HG02571 (cell line): ENCODE data around the gene ADAMTS17.

Source experiments
- ATAC-seq: cut with Tn5 transposase; IDR thresholded peaks from one replicate; pipeline ENCODE4 v1.9.1; 2021; ENCODE audit warnings: mild to moderate bottlenecking, moderate library complexity; ENCODE audit not compliant: unreplicated experiment

ADAMTS17 gene

DNA sequence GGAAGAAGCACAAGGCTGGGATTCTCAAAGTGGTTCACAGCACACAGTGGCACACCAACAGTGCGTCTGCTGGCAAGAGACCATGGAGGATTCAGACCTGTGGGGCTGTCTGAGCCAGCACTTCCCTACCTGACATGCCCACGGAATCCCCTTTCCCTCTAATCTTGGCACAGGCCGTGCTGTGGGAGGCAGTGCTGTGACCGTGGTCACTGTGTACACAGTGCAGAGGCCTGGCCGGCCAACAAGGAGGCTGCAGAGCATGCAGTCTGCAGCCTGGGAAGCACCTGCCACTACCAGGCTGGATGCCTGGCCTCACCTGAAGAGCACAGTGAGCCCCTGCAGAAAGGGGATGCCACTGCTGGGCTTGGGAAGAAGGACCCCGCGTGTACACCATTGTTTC, 307.6 kb downstream of the ADAMTS17 start:
- ATAC-seq = no peak

DNA sequence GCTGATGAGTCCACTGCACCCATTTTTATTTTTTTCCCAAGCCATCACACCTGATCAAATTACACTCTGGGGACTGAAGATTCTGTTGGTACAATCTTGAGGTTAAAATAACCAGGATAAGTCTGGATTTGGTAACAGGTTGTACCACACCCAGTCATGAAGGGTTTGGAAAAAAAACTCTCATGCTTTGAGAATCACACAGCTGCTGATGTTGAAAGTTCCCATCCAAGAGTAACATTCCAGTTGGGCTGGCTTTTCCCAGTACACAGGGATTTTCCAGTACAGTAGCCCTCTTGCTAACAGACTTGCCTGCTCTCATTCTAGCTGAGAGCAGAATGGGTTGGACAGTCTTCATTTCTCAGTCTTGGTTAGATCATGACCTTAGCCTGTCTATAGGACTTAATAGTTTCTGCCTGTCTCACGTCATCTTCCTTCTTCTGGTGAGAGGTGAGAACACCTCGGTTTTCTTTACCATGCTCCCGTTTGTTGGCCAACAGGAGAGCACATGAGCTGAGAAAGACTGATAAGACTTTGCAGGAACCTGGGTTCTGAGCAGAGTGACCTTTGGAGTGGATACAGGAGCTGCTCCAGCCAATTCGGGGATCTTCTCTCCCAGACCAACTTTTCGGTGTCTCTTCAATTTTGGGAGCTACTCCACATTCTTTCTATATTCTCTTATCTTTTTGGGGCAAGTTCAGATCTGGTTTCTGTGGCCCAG, 308.5 kb downstream of the ADAMTS17 start:
- no peak for ATAC-seq

DNA sequence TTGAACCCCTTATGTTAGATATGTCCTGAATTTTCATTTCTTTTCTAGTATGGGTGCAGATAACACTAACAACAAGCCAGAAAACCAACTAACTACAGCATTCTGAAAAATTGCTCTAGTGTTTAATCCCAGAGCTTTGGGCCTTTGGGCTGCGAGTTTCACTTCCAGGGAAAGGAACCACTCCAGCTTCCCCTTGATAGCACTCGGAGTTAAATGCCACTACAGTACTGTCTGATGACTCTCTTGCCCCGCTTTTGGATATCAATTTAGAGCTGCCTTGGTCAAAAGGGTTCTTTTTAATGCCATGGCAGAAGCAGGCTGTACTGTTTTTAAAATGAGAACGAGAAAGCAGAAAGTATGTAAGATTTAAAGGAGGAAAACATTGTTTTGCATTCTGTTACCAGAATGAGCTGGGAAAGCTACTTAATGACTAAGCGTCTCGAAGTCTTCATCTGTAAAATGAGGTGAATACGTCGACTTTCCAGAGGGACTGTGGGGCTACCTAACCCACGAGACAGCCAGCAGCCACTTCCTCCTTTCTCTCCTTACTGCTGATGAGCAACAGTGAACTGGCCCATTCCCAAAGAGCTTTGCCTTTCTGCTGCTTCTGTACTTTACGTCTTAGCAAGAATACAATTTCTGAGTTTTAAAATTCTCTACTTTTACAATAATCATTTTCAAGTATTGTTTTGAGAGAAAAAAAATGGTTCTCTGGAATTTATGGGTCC, 309.3 kb downstream of the ADAMTS17 start:
- no peak for ATAC-seq

DNA sequence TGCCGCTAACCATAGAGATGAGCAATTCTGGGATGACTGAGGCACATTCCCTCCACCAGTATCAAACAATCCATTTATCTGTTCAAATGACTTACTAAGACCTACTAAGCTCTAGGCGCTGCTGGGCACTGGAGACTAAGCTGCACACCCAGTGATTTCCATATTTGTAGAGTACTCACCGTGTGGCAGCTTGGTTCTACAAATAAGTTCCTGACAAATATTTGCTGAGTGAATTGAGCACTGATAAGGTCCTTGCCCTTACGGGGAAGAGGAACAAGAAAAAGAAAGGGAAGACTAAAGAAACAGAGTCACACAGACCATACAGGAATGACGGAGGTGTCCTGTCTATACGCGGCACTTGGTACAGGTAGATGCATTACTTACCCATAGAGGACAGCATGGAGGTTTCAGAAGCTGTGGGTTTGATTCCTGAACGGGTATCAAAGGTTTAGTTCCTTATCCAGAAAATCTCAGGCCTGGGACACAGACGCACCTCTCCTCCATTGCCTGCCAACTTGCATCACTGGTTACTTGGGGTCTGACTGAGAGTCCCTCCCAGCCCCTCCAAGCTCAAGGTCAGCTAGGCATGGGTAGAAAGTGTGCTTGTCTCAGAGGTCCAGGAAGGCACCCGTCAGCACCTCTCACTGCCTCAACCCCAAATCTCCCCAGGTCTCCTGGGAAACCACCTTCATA, 310.0 kb downstream of the ADAMTS17 start:
- no peak for ATAC-seq

DNA sequence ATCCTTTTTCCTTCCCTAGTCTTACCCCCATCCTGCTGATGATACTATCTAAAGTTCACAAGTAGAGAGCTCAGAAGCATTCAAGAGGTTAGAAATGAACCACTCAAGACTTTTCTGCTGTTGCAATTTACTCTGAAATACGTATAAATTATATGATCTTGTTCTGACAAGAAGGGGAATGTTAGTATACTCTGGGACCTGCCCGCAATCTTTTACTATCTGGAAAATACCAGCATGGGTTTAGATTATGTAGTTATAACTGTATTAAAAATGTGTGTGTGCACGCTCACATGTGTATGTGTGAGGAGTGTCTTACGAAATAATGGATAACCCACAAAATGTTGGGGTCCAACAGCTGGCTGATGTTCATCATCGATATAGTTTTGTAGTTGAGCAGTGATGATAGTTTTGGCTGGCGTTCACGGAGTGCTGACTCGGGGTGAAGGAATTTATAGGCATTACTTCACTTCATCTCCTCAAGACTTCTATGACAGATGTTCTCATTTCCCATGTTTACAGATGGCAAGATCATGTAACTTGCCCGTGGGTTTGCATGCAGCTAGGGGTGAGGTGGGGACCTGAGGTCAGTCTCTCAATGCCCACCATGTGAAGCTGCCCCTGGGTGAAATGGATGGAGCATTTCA, 311.1 kb downstream of the ADAMTS17 start:
- ATAC-seq = no peak

DNA sequence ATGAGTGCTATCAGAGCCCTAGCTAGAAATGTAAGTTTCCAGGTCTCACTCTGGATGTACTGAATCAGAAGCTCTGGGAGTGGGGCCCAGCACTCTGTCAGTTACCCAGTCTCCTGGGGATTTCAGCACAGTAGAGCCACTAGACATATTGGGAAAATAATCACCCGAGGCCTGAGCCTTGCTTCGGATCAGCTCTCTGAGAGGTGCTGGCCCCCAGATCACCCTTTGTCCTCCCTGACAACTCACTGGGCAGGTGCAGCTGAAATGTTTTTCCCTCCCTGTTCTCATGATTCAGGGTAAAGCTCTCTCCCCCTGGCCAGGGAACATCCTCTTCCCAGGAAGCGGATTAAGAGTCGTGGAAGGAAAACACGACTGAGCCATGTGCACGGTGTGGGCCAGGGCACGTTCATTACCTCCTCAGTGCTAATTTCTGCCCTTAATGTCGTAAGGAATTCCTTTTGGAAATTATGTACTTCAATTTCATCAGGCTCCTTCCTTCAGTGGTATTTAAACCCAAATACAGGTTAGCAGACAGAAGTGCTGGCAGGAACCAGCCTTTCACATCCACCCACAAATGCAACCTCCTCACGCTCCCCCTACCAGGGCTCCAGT, 311.8 kb downstream of the ADAMTS17 start:
- ATAC-seq = no peak

DNA sequence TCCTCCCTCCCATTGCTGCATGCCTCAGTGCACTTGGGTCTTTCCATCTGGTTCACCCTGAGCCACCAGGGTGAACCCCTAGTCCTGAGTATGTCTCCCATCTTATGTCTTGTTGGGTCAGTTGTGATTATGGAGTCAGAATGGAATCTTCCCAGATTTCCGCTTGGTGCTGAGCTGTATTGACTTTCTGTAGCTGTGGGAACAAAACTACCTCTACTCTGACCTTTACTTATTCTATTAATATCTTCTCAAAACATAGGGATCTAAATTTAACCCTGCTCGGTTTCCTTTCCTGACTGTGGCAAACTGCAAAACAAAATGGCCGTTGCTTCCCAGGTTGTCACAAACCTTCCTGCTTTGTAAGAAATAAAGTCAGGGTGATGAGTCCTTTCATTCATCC, 312.7 kb downstream of the ADAMTS17 start:
- ATAC-seq = no peak

DNA sequence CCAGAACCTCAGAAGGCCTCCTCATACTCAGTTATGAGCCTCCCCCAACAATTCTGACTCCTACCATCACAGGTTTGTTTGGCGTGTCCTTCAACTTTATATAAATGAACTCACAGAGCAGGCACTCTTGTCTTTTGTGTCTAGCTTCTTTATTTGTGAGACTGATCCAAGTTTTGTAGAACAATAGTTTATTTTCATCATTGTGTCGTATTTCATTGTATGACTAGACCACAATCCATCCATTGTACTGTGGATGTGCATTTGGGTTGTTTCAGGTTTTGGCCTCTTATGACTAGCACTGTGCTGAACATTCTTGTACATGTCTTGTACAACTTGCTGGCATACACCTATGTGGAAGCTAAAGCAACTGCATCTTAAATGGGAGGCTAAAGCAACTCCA, 315.7 kb downstream of the ADAMTS17 start:
- ATAC-seq = no peak

DNA sequence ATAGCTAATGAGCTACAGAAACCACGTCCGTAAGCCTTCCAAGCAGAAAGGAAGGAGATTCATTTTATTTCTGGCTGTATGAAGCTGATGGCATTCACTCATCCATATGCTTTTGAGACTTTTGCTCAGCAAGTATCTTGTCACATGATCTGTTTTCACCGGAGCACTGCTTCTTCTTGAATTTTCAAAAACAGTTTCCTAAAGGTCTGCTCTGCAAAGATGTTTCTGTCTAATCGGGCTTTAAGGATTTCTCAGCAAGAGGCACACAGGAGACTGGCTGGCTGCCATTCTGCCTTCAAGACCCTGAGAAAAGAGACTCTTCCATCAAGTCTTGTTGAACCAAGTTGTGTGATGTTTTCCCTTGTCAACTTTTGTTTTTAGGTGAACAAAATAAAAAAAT, 319.0 kb downstream of the ADAMTS17 start:
- ATAC-seq = no peak

DNA sequence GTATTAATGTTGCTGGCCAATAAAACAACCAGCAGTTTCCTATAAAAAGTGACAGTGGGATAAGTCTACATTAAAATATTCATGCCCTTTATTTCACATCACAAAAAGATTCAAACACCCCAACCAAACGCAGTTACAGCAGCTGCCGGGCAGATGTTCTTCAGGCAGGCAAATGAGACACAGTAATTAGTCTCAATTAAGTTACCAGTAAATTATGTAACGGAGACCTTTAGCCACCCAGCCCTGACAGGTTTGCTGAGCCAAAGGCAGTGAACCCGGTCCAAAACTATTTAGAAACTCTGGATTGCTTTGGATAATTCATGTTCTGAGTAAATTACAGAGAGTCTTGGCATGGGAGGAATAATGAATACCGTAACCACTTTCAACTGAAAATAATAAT, 319.4 kb downstream of the ADAMTS17 start:
- no peak for ATAC-seq

DNA sequence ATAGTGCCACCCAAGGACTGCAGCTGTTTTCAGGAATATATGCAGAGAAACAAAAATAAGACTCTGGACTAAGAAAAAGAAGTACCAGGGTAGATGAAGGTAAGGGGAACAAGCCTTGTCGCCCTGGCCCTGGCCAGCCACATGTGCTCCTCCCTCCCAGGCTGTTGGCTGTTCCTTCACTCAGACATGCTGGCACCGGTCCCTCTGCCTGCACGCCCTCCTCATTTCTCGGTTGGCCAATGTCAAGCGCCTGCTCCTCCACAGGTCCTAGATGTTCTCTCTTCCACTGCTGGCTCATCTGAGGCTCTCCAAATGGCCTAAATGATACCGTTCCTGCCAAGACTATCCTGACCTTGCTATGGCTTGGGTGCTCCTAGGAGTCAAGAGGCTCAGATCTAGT, 320.1 kb downstream of the ADAMTS17 start:
- ATAC-seq = no peak

DNA sequence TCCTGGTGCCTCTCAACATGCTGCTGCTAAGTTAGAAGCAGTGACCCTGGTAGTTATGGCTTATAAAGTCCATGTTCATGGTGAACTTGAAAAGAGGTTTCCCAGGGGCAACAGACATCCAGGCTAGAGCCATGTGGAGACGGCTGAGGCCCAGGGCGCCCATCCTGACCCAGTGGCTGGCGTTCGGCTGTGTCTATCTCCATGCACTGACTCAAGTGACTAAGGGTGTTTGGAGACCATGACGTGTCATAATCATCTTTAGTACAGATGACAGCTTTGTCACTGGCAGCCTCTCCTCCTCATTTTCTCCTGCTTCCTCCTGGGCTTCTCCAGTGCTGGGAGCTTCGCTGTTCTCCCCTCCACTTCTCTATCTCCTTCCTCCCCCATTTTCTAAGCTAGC, 321.2 kb downstream of the ADAMTS17 start:
- ATAC-seq = no peak

DNA sequence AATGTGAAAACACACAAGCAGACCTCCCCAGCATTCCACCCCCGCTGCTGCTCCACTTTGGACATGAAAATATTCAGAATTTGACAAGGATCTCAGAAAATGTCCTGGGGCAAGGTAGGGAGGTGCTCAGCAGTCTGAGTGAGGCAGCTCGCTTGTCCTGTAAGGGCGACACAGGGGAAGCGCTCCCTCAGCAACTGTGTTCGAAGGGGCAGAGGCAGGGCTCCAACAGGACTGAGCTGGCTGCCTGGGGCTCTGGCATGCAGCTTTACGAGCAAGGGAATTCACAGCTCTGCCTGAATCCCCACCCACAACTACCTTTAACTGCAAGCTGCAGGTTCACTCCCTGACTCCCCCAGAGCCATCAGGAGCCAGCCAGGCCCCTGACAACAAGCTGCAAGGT, 321.6 kb downstream of the ADAMTS17 start:
- ATAC-seq = no peak

DNA sequence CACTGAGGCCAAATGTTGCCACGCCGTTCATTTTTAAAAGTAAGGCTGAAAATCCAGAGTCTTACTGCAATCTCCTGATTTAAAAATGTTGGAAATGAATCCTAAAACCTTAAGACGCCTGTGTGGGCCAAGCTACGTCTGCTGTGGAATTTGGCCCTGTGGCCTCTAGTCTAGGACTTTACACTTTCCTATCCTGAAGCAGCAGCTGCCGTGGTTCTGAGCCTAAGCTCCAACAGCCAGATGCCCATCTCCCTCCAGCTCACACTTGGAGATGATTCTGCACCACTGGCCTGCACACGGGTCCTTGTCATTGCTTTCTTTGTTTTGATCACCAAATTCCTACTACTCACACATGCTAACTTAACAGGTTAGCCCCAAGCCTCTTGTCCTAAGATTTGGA, 322.2 kb downstream of the ADAMTS17 start:
- no peak for ATAC-seq

DNA sequence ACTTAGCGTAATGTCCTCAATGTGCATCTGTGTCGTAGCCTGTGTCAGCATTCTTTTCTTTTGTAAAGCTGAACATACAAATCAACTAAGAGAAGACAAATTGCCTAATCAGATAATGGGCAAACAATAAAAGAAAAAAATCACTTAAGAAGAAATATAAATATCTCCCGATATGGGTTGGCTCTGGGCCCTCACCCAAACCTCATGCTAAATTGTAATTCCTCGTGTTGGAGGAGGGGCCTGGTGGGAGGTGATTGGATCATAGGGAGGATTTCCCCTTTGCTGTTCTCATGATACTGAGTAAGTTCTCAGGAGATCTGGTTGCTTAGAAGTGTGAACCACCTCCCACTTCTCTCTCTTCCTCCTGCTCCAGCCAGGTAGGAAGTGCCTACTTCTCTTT, 323.6 kb downstream of the ADAMTS17 start:
- no peak for ATAC-seq

DNA sequence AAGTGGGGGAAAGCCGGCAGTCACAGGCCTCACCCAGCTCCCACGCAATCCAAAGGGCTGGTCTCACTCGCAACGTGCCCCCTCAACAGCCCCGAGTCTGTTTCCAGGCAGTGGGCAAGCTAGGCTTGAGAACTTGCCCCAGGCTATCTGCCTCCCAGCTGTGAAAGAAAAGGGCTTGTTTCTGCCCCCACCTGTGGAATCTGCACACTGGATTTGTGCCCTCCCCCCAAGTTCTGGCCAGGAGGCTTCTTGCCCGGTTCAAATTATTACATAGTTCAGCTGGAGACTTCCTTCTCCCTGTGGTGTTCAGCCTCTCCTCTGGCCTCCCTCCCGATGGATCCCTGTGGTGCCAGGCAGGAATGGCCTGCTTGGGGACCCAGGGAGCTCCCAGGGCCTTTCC, 324.6 kb downstream of the ADAMTS17 start:
- ATAC-seq = no peak

DNA sequence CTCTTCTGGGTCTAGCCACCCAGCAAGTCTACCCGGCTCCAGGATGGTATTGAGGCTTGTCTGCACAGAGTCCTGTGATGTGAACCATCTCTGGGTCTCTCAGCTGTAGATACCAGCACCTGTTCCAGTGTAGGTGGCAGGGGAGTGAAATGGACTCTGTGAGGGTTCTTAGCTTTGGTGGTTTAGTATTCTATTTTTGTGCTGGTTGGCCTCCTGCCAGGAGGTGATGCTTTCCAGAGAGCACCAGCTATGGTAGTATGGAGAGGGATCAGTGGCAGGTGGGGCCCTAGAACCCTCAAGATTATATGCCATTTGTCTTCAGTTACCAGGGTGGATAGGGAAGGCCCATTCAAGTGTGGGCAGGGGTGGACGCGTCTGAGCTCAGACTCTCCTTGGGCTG, 325.1 kb downstream of the ADAMTS17 start:
- ATAC-seq = no peak

DNA sequence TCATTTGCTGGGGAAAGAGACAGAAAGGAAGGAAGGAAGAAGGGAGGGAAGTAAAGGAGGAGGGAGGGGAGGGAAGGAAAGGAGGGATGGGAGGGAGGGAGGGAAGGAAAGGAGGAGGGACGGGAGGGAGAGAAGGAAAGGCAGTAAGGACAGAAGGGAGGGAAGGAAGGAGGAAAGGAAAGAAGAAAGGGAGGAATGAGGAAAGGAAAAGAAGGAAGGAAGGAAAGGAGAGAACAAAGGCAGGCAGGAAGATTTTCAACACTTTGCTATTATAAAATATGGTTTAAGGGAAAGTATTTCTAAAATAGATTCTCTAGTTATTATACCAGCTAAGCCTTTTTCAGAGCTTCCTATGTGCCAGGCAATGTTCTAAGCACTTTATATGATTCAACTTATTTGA, 330.5 kb downstream of the ADAMTS17 start:
- no peak for ATAC-seq

DNA sequence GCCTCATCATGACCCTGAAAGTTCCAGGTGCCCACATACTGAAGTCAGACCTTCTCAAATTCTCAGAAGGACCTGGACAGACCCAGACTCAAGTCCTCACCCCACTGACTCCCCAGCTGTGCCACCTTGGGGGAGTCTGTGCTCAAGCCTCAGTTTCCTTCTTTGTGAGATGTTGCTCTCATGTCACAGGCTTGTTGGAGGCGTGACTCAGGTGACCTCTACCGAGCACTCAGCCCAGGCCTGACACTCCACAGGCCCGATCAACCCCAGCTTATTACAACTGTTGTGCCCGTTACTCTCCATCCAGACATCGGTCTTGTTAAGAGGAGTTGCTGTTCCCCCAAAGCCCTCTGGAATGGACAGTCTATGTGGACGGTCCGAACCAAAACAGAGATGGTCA, 332.4 kb downstream of the ADAMTS17 start:
- no peak for ATAC-seq

DNA sequence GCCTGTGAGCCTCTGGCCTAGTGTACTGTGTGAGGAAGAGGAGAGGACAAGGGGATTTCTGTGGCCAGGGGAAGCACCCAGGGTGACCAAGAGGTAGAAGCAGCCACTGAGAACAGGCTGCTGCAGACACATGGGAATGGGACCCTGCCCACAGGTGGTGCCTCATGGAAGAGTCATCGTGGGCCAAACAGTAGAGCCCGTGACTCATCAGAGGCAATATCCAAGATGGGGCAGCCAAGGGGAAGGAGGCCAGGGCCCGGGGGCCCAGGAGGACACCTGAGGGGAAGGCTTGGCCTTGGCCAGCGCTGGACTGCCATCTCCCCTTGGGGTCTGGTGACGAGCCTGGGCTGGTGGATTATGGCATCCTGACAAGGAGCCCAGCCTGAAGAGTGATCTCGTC, 333.5 kb downstream of the ADAMTS17 start:
- ATAC-seq = no peak

DNA sequence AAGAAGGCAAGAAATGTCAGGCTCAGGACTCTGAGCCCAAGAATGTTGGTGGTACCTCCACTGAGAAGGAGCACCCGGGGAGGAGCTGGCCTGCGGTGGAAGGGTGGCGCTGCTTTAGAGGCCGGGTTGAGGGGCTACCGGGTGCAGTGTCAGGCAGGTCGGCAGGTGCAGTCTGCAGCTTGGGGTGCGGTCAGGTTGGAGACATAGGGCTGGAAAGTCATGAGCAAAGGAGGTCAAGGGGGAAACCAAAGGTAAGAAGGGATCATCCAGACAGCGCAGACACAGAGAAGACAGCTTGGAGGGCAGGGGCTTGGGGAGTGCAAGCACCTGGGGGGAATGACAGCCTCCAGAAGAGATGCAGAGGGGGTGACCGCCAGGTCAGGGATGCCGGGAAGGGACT, 334.2 kb downstream of the ADAMTS17 start:
- ATAC-seq = no peak
